K562 (cell line): Measurements from ENCODE around the gene BEST4. TPM values are rescaled to one million over a fixed set of nuclear protein-coding genes. Genes with fewer than 3 reads are reported as not detected.
A peak's percentile ranks its signal among the peaks of the same experiment; 100 is the strongest.

Source experiments
- EZH2 ChIP-seq: IDR thresholded peaks from 2 replicates; pipeline ENCODE4 v1.6.1; 2012; ENCODE audit warnings: low read depth, mild to moderate bottlenecking, inconsistent platforms, low read length, borderline replicate concordance
- GABPA ChIP-seq: fragments of 200-800 bp; sonication (Bioruptor generic); conservative IDR thresholded peaks from 2 replicates; pipeline ENCODE4 v1.6.1; 2016; ENCODE audit warnings: low read depth, missing genetic modification characterization, missing compliant biosample characterization
- GTF3C2 ChIP-seq: IDR thresholded peaks from 3 replicates; pipeline ENCODE4 v1.6.1; 2011; ENCODE audit warnings: borderline replicate concordance, mild to moderate bottlenecking, moderate library complexity; ENCODE audit not compliant: insufficient read length; ENCODE audit errors: extremely low read depth
- HDGF ChIP-seq: fragments of 450-650 bp; IDR thresholded peaks from 2 replicates; pipeline ENCODE4 v1.6.1; 2016
- HNRNPH1 ChIP-seq: fragments of 200-400 bp; formaldehyde crosslinking; optimal IDR thresholded peaks from 2 replicates; pipeline ENCODE3; 2017; ENCODE audit warnings: low read depth, mild to moderate bottlenecking, low read length, moderate library complexity
- KLF16 ChIP-seq: IDR thresholded peaks from 2 replicates; pipeline ENCODE4 v1.6.1; 2016; ENCODE audit warnings: antibody characterized with exemption
- LCOR ChIP-seq: sonication (generic); formaldehyde crosslinking; IDR thresholded peaks from 2 replicates; pipeline ENCODE4 v1.8.0; 2022; ENCODE audit warnings: mild to moderate bottlenecking, missing genetic modification reagents
- LEF1 ChIP-seq: fragments of 450-650 bp; IDR thresholded peaks from 2 replicates; pipeline ENCODE4 v1.6.1; 2016; ENCODE audit warnings: mild to moderate bottlenecking
- MEIS2 ChIP-seq: fragments of 450-650 bp; IDR thresholded peaks from 2 replicates; pipeline ENCODE4 v1.6.1; 2014; ENCODE audit warnings: mild to moderate bottlenecking; ENCODE audit not compliant: partially characterized antibody
- MXD1 ChIP-seq: fragments of 250-450 bp; sonication (Bioruptor Pico); IDR thresholded peaks from 2 replicates; pipeline ENCODE4 v1.8.0; 2021; ENCODE audit warnings: borderline replicate concordance, mild to moderate bottlenecking, moderate library complexity; ENCODE audit not compliant: poor library complexity, severe bottlenecking
- MYC ChIP-seq, 2 experiments: fragments of 250-450 bp in 1 of 2; sonication (Bioruptor Pico) in 1 of 2; IDR thresholded peaks; 2 replicates each; pipeline versions ENCODE4 v1.5.1 to v1.6.1; 2012 to 2021; ENCODE audit warnings: low read depth in 2 of 2, borderline replicate concordance in 1 of 2, improper control_type of control experiment in 1 of 2, low read length in 1 of 2, mild to moderate bottlenecking in 1 of 2, moderate library complexity in 1 of 2
- POLR2AphosphoS2 ChIP-seq: IDR thresholded peaks from 2 replicates; pipeline ENCODE4 v1.6.1; 2012; ENCODE audit warnings: low read length, improper control_type of control experiment
- RBBP5 ChIP-seq: fragments of 200-600 bp; sonication (generic); IDR thresholded peaks from 2 replicates; pipeline ENCODE4 v1.6.1; 2012; ENCODE audit warnings: borderline replicate concordance, mild to moderate bottlenecking, low read length, control low read depth, inconsistent platforms; ENCODE audit not compliant: insufficient read depth, poor library complexity, severe bottlenecking
- RBM17 ChIP-seq: fragments of 200-400 bp; formaldehyde crosslinking; IDR thresholded peaks from 2 replicates; pipeline ENCODE4 v1.6.1; 2017; ENCODE audit warnings: low read depth, mild to moderate bottlenecking, low read length, borderline replicate concordance
- RBM34 ChIP-seq: fragments of 200-400 bp; formaldehyde crosslinking; IDR thresholded peaks from 2 replicates; pipeline ENCODE4 v1.6.1; 2018; ENCODE audit warnings: low read length, borderline replicate concordance; ENCODE audit not compliant: insufficient read depth
- SMARCB1 ChIP-seq: IDR thresholded peaks from 2 replicates; pipeline ENCODE4 v1.6.1; 2011; ENCODE audit warnings: improper control_type of control experiment, low read depth; ENCODE audit not compliant: insufficient read length
- SMC3 ChIP-seq: conservative IDR thresholded peaks from 2 replicates; pipeline ENCODE4 v1.6.1; 2011; ENCODE audit warnings: low read depth, low read length, improper control_type of control experiment; ENCODE audit not compliant: insufficient read depth
- TAF9B ChIP-seq: fragments of 450-650 bp; IDR thresholded peaks from 2 replicates; pipeline ENCODE4 v1.6.1; 2018; ENCODE audit warnings: mild to moderate bottlenecking; ENCODE audit not compliant: partially characterized antibody
- TCF3 ChIP-seq: sonication (generic); formaldehyde crosslinking; IDR thresholded peaks from 2 replicates; pipeline ENCODE4 v1.4.0; 2020; ENCODE audit warnings: mild to moderate bottlenecking, missing genetic modification reagents
- ZFX ChIP-seq: sonication (generic); formaldehyde crosslinking; IDR thresholded peaks from 2 replicates; pipeline ENCODE4 v1.8.0; 2022; ENCODE audit warnings: mild to moderate bottlenecking, missing genetic modification reagents, moderate library complexity
- ZNF778 ChIP-seq: fragments of 450-650 bp; formaldehyde crosslinking; IDR thresholded peaks from 2 replicates; pipeline ENCODE4 v1.4.0; 2020; ENCODE audit warnings: mild to moderate bottlenecking, moderate library complexity
- polyA plus RNA-seq, 8 experiments: library from polyadenylated mRNA; depleted of rRNA in 4 of 8; stranded (reverse) in 5 of 8; unstranded in 3 of 8; fragments of >200 nt; fragmentation: Nextera tagmentation in 2 of 8; fragmentation: Illumina TruSeq in 1 of 8; extraction: Ambion mirVana in 2 of 8; extraction: Trizol in 1 of 8; gene quantifications; 2 replicates each; pipeline versions ENCODE4 v1.2.1 to v1.2.3, GENCODE V29; 2011 to 2014; ENCODE audit warnings: inconsistent platforms in 1 of 8, missing spikeins in 1 of 8
- total RNA-seq, 7 experiments: library from RNA; depleted of rRNA in 6 of 7; stranded (reverse); fragments of >200 nt in 6 of 7; fragmentation: Illumina TruSeq in 2 of 7; extraction: Trizol in 2 of 7; gene quantifications; 2 replicates each; pipeline versions ENCODE4 v1.2.1 to v1.2.3, GENCODE V29; 2011 to 2021; ENCODE audit warnings: low replicate concordance in 1 of 7
- TF ChIP-seq, protein P1 (sequence below): fragments of 450-650 bp; IDR thresholded peaks from 2 replicates; pipeline ENCODE4 v1.6.1; 2017; ENCODE audit warnings: antibody characterized with exemption

The BEST4 gene
- total and polyA plus RNA-seq, 9 of the 15 experiments (the other 6 are each of a cell fraction or from before 2014, with no cell fraction given) = 0.07 to 0.11 TPM; not detected in 7

DNA sequence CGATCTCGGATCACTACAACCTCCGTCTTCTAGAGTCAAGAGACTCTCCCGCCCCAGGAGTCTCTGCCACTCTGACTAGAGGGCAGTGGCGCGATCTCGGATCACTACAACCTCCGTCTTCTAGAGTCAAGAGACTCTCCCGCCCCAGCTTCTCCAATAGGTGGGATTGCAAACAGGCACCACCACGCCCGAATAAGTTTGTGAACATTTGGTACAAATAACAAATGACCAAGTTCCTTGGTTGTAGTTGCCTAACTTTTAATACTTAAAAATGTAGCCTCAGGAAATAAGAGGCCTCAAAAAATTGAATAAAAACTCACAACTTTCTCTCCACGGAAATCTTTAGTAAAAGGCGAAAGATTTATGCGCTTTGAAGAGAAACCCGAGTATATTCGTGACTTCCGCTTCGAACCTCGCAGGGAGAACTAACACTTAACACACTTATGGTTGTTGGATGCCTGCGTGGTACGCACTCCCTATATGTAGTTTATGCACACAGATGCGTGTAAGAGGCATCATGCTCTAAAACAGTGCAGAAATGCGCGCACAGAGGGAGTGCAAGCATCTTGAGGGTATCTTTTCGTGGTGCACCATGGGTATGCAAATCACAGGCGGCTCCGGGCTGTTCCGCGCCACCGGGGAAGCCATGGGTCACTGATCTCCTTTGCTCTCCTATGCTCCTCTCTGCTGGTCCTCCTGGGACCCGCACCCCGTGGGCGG is 31.8 kb upstream of the BEST4 start (continued):
- TF ChIP-seq RBBP5 (peak; percentile 49), HNRNPH1 (no peak), MXD1 (CRISPR knock-in tag) (no peak), RBM17 (no peak), EZH2 (no peak; the same call in 1 of the 2 replicates), SMC3 (no peak; the same call in 1 of the 2 replicates), LCOR (CRISPR knock-in tag) (peak; percentile 94), TAF9B (peak; percentile 98), POLR2AphosphoS2 (peak; percentile 100), KLF16 (peak; percentile 56), RBM34 (no peak), LEF1 (peak; percentile 88), HDGF (no peak), GTF3C2 (no peak), ZNF778 (CRISPR knock-in tag) (no peak), SMARCB1 (no peak), TCF3 (CRISPR knock-in tag) (peak; percentile 50; the same call in 1 of the 2 replicates), MYC (IDR thresholded peaks at IDR 0.05; ENCODE audit: low read depth, low read length) (no peak; the same call in 1 of the 2 replicates), MYC (CRISPR knock-in tag; IDR thresholded peaks at IDR 0.05; ENCODE audit: borderline replicate concordance, low read depth) (no peak; the same call in 1 of the 2 replicates), ZFX (CRISPR knock-in tag) (peak; percentile 65; the same call in 1 of the 2 replicates), GABPA (peak; percentile 82), MEIS2 (peak; percentile 91)
- TF ChIP-seq, protein P1, sequence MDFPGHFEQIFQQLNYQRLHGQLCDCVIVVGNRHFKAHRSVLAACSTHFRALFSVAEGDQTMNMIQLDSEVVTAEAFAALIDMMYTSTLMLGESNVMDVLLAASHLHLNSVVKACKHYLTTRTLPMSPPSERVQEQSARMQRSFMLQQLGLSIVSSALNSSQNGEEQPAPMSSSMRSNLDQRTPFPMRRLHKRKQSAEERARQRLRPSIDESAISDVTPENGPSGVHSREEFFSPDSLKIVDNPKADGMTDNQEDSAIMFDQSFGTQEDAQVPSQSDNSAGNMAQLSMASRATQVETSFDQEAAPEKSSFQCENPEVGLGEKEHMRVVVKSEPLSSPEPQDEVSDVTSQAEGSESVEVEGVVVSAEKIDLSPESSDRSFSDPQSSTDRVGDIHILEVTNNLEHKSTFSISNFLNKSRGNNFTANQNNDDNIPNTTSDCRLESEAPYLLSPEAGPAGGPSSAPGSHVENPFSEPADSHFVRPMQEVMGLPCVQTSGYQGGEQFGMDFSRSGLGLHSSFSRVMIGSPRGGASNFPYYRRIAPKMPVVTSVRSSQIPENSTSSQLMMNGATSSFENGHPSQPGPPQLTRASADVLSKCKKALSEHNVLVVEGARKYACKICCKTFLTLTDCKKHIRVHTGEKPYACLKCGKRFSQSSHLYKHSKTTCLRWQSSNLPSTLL = no peak
